GM23338 (cell line): ENCODE data around the gene GYPC. TPM values are rescaled to one million over a fixed set of nuclear protein-coding genes. Genes with fewer than 3 reads are reported as not detected.

Experiments
- ATAC-seq: fragments of 200-7000 bp; cut with Tn5 transposase; 3 replicates; pipeline ENCODE4 v1.9.1; 2020
- DNase-seq: peaks from one replicate; pipeline ENCODE4 v3.0.0-alpha.2; 2015; ENCODE audit warnings: low spot score
- H2AFZ ChIP-seq: fragments of 200-600 bp; sonication (generic); 2 replicates; pipeline ENCODE4 v1.8.0; 2016; ENCODE audit warnings: antibody characterized with exemption, mild to moderate bottlenecking, moderate library complexity
- H3F3A ChIP-seq: fragments of 200-600 bp; sonication (generic); replicated peaks from 2 replicates; pipeline ENCODE4 v1.8.0; 2017; ENCODE audit warnings: antibody characterized with exemption, mixed run types, low read depth
- H3K27ac ChIP-seq: fragments of 200-600 bp; sonication (generic); 2 replicates; pipeline ENCODE4 v1.6.1; 2016; ENCODE audit warnings: low read depth
- H3K27me3 ChIP-seq: fragments of 200-600 bp; sonication (generic); 2 replicates; pipeline ENCODE4 v1.8.0; 2016; ENCODE audit warnings: mild to moderate bottlenecking, mixed run types, moderate library complexity; ENCODE audit not compliant: insufficient read depth
- H3K36me3 ChIP-seq: fragments of 200-600 bp; sonication (generic); 2 replicates; pipeline ENCODE4 v1.8.0; 2016; ENCODE audit warnings: mild to moderate bottlenecking; ENCODE audit not compliant: insufficient read depth
- H3K4me1 ChIP-seq: fragments of 200-600 bp; sonication (generic); 2 replicates; pipeline ENCODE4 v1.8.0; 2016; ENCODE audit warnings: mild to moderate bottlenecking, moderate library complexity; ENCODE audit not compliant: insufficient read depth
- H3K4me2 ChIP-seq: fragments of 200-600 bp; sonication (generic); 2 replicates; pipeline ENCODE4 v1.7.1; 2017; ENCODE audit warnings: mixed run types
- H3K4me3 ChIP-seq: fragments of 200-600 bp; sonication (generic); 2 replicates; pipeline ENCODE4 v1.6.1; 2016; ENCODE audit warnings: mixed run types
- H3K79me2 ChIP-seq: fragments of 200-600 bp; sonication (generic); replicated peaks from 2 replicates; pipeline ENCODE4 v1.8.0; 2017; ENCODE audit warnings: mild to moderate bottlenecking; ENCODE audit not compliant: insufficient read depth
- H3K9me2 ChIP-seq: fragments of 200-600 bp; sonication (generic); 2 replicates; pipeline ENCODE4 v1.8.0; 2017; ENCODE audit not compliant: insufficient read depth
- H4K20me1 ChIP-seq: fragments of 200-600 bp; sonication (generic); replicated peaks from 2 replicates; pipeline ENCODE4 v1.8.0; 2017; ENCODE audit warnings: mild to moderate bottlenecking; ENCODE audit not compliant: insufficient read depth
- H3K27ac Mint-ChIP-seq: 2 replicates; pipeline ENCODE4 v1.8.0; 2020; ENCODE audit warnings: inconsistent platforms, mild to moderate bottlenecking, moderate library complexity, mixed read lengths
- H3K27me3 Mint-ChIP-seq: 3 replicates; pipeline ENCODE4 v1.8.0; 2022; ENCODE audit warnings: low read depth, mild to moderate bottlenecking, moderate library complexity, mixed read lengths, inconsistent platforms; ENCODE audit not compliant: insufficient read depth, poor library complexity
- H3K36me3 Mint-ChIP-seq: 3 replicates; pipeline ENCODE4 v1.8.0; 2021; ENCODE audit warnings: low read depth, mild to moderate bottlenecking, inconsistent platforms, moderate library complexity, mixed read lengths
- H3K4me1 Mint-ChIP-seq: 3 replicates; pipeline ENCODE4 v1.8.0; 2020; ENCODE audit warnings: mild to moderate bottlenecking, inconsistent platforms, mixed read lengths
- H3K4me3 Mint-ChIP-seq: 3 replicates; pipeline ENCODE4 v1.8.0; 2021; ENCODE audit warnings: moderate library complexity, mild to moderate bottlenecking, inconsistent platforms, mixed read lengths
- H3K9me3 Mint-ChIP-seq: 3 replicates; pipeline ENCODE4 v1.8.0; 2020; ENCODE audit warnings: moderate library complexity, mild to moderate bottlenecking, inconsistent platforms, mixed read lengths
- CREB1 ChIP-seq: fragments of 250-450 bp; sonication (Bioruptor Pico); IDR thresholded peaks from 2 replicates; pipeline ENCODE4 v1.5.0; 2020; ENCODE audit warnings: low read depth, mild to moderate bottlenecking, moderate library complexity
- EZH2 ChIP-seq: fragments of 200-600 bp; sonication (generic); IDR thresholded peaks from one replicate; pipeline ENCODE4 v1.8.0; 2017; ENCODE audit warnings: antibody characterized with exemption, mild to moderate bottlenecking, low read depth; ENCODE audit not compliant: unreplicated experiment
- EZH2phosphoT487 ChIP-seq: fragments of 200-600 bp; sonication (generic); IDR thresholded peaks from one replicate; pipeline ENCODE4 v1.8.1; 2018; ENCODE audit warnings: antibody characterized with exemption; ENCODE audit not compliant: unreplicated experiment
- JUNB ChIP-seq: IDR thresholded peaks from one replicate; pipeline ENCODE4 v1.6.1; 2016; ENCODE audit warnings: antibody characterized with exemption; ENCODE audit not compliant: unreplicated experiment
- NANOG ChIP-seq: IDR thresholded peaks from 2 replicates; pipeline ENCODE4 v1.6.1; 2016; ENCODE audit warnings: antibody characterized with exemption, borderline replicate concordance
- POLR2AphosphoS5 ChIP-seq: IDR thresholded peaks from 2 replicates; pipeline ENCODE4 v1.6.1; 2016; ENCODE audit warnings: antibody characterized with exemption, low read depth
- STAT1 ChIP-seq: IDR thresholded peaks from one replicate; pipeline ENCODE4 v1.6.1; 2016; ENCODE audit warnings: antibody characterized with exemption; ENCODE audit not compliant: unreplicated experiment
- ZNF114 ChIP-seq: fragments of 250-450 bp; sonication (Bioruptor Pico); IDR thresholded peaks from 2 replicates; pipeline ENCODE4 v1.5.0; 2020; ENCODE audit warnings: mild to moderate bottlenecking, moderate library complexity
- ZNF331 ChIP-seq: fragments of 250-450 bp; sonication (Bioruptor Pico); IDR thresholded peaks from 2 replicates; pipeline ENCODE4 v1.5.0; 2020; ENCODE audit warnings: low read depth, mild to moderate bottlenecking, moderate library complexity
- ZNF462 ChIP-seq: fragments of 250-450 bp; sonication (Bioruptor Pico); IDR thresholded peaks from 2 replicates; pipeline ENCODE4 v1.5.0; 2020; ENCODE audit warnings: mild to moderate bottlenecking, moderate library complexity
- polyA plus RNA-seq: library from polyadenylated mRNA; unstranded; fragments of >200 nt; fragmentation: Nextera tagmentation; extraction: Ambion mirVana; gene quantifications from 2 replicates; pipeline ENCODE4 v1.2.1, GENCODE V29; 2016
- total RNA-seq: library from RNA; depleted of rRNA; stranded (reverse); fragments of >200 nt; shearing (Covaris generic); gene quantifications from 2 replicates; pipeline ENCODE4 v1.2.3, GENCODE V29; 2014
- TF ChIP-seq, protein P1 (sequence below): IDR thresholded peaks from one replicate; pipeline ENCODE4 v1.6.1; 2018; ENCODE audit warnings: antibody characterized with exemption; ENCODE audit not compliant: unreplicated experiment
- TF ChIP-seq, protein P2 (sequence below): IDR thresholded peaks from 2 replicates; pipeline ENCODE4 v1.6.1; 2016; ENCODE audit warnings: antibody characterized with exemption
- TF ChIP-seq, protein P3 (sequence below), 2 experiments: fragments of 200-600 bp in 1 of 2; sonication (generic) in 1 of 2; conservative IDR thresholded peaks; 2 replicates each; pipeline versions ENCODE4 v1.5.1 to v1.6.1; 2016 to 2017; ENCODE audit warnings: antibody characterized with exemption in 2 of 2, low read depth in 2 of 2, mild to moderate bottlenecking in 2 of 2, moderate library complexity in 1 of 2

The GYPC gene
- total and polyA plus RNA-seq, 2 experiments from 2014 or later: 19.6 to 29.7 TPM

DNA sequence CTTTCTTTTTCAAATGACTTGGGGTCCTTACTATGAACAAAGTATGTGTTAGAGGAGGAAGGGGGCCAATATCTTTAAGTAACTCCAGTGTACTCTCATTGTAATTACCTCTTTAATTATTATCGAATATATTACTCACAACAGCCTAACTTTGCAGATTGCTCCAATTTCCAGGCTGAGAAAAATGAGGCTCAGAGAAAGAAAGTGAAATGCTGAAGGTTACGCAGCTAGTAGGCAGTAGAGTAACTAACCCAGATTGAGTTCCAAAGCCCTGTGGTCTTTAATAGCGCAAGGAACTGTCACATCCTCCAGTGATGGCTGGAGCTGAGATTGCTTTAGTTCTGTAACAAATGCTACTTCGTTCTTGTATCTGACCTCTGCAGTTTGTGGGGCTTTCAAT is 2.2 kb upstream of the GYPC start:
- peaks cover 5% of the 10 kb centered on the region for H3K9me3 Mint-ChIP-seq
- no peaks in the 10 kb centered on the region for H3K36me3 ChIP-seq
- peaks cover 7% of the 10 kb centered on the region for H3K79me2 ChIP-seq
- H3K36me3 Mint-ChIP-seq: 0 out of 3 replicates have a peak, but pooled peaks cover 4% of the 10 kb centered on the region
- no peak for TF ChIP-seq JUNB
- TF ChIP-seq, protein P1, sequence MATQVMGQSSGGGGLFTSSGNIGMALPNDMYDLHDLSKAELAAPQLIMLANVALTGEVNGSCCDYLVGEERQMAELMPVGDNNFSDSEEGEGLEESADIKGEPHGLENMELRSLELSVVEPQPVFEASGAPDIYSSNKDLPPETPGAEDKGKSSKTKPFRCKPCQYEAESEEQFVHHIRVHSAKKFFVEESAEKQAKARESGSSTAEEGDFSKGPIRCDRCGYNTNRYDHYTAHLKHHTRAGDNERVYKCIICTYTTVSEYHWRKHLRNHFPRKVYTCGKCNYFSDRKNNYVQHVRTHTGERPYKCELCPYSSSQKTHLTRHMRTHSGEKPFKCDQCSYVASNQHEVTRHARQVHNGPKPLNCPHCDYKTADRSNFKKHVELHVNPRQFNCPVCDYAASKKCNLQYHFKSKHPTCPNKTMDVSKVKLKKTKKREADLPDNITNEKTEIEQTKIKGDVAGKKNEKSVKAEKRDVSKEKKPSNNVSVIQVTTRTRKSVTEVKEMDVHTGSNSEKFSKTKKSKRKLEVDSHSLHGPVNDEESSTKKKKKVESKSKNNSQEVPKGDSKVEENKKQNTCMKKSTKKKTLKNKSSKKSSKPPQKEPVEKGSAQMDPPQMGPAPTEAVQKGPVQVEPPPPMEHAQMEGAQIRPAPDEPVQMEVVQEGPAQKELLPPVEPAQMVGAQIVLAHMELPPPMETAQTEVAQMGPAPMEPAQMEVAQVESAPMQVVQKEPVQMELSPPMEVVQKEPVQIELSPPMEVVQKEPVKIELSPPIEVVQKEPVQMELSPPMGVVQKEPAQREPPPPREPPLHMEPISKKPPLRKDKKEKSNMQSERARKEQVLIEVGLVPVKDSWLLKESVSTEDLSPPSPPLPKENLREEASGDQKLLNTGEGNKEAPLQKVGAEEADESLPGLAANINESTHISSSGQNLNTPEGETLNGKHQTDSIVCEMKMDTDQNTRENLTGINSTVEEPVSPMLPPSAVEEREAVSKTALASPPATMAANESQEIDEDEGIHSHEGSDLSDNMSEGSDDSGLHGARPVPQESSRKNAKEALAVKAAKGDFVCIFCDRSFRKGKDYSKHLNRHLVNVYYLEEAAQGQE: no peak
- no peak for TF ChIP-seq EZH2phosphoT487
- no peak for TF ChIP-seq ZNF114
- no peak for TF ChIP-seq CREB1 (CRISPR knock-in tag)
- TF ChIP-seq, protein P2, sequence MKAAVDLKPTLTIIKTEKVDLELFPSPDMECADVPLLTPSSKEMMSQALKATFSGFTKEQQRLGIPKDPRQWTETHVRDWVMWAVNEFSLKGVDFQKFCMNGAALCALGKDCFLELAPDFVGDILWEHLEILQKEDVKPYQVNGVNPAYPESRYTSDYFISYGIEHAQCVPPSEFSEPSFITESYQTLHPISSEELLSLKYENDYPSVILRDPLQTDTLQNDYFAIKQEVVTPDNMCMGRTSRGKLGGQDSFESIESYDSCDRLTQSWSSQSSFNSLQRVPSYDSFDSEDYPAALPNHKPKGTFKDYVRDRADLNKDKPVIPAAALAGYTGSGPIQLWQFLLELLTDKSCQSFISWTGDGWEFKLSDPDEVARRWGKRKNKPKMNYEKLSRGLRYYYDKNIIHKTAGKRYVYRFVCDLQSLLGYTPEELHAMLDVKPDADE: no peak
- no peak for TF ChIP-seq STAT1
- no peak for TF ChIP-seq EZH2
- no peak for TF ChIP-seq ZNF331 (CRISPR knock-in tag)
- TF ChIP-seq ZNF462 (CRISPR knock-in tag): no peak
- TF ChIP-seq POLR2AphosphoS5: no peak
- TF ChIP-seq, protein P3, sequence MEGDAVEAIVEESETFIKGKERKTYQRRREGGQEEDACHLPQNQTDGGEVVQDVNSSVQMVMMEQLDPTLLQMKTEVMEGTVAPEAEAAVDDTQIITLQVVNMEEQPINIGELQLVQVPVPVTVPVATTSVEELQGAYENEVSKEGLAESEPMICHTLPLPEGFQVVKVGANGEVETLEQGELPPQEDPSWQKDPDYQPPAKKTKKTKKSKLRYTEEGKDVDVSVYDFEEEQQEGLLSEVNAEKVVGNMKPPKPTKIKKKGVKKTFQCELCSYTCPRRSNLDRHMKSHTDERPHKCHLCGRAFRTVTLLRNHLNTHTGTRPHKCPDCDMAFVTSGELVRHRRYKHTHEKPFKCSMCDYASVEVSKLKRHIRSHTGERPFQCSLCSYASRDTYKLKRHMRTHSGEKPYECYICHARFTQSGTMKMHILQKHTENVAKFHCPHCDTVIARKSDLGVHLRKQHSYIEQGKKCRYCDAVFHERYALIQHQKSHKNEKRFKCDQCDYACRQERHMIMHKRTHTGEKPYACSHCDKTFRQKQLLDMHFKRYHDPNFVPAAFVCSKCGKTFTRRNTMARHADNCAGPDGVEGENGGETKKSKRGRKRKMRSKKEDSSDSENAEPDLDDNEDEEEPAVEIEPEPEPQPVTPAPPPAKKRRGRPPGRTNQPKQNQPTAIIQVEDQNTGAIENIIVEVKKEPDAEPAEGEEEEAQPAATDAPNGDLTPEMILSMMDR (conservative IDR thresholded peaks at IDR 0.05; ENCODE audit: low read depth in 2 of 2): no peak
- no peak for TF ChIP-seq NANOG
- H4K20me1 ChIP-seq: no peaks in the 10 kb centered on the region
- peaks cover 28% of the 10 kb centered on the region for H3K4me1 Mint-ChIP-seq
- H3K4me3 ChIP-seq: no peak overlapping the region
- DNase-seq (no peak), ATAC-seq (no peak)
- H3K27ac ChIP-seq: no peak overlapping the region
- H3K4me2 ChIP-seq: no peak overlapping the region
- H2AFZ ChIP-seq: no peak overlapping the region
- H3F3A ChIP-seq: peaks cover 15% of the 10 kb centered on the region
- H3K27ac Mint-ChIP-seq: no peak overlapping the region
- peaks cover 16% of the 10 kb centered on the region for H3K27me3 Mint-ChIP-seq
- H3K4me3 Mint-ChIP-seq: no peak overlapping the region
- H3K27me3 ChIP-seq: peaks cover 7% of the 10 kb centered on the region; the same call in 1 of the 2 replicates
- peaks cover 31% of the 10 kb centered on the region for H3K4me1 ChIP-seq
- H3K9me2 ChIP-seq: no peaks in the 10 kb centered on the region
